Retina (tissue), 1 donor: Measurements from ENCODE around the gene TRIO.

Experiments
- DNase-seq: peaks from one replicate; pipeline ENCODE4 v3.0.0-alpha.2; 2016

TRIO gene

GRCh38 chr5:14341571-14342230 lies 198.6 kb downstream of the TRIO start:
- no peak for DNase-seq

- no peak for DNase-seq
These were observed 199.2 kb downstream of the TRIO start for GRCh38 chr5:14342306-14342705.

- no peak for DNase-seq
These were observed 200.2 kb downstream of the TRIO start for GRCh38 chr5:14343376-14343775.

GRCh38 chr5:14347522-14347921 lies 204.4 kb downstream of the TRIO start:
- DNase-seq, result no peak

- DNase-seq, result no peak
These were observed 205.0 kb downstream of the TRIO start for GRCh38 chr5:14348142-14348541.

- DNase-seq, result no peak
These were observed 205.9 kb downstream of the TRIO start for GRCh38 chr5:14349029-14349428.

- DNase-seq, result no peak
These were observed 208.0 kb downstream of the TRIO start for GRCh38 chr5:14351086-14351661.

- peak; percentile 75 for DNase-seq
These were observed 208.9 kb downstream of the TRIO start for GRCh38 chr5:14351845-14352712.

- no peak for DNase-seq
These were observed 210.8 kb downstream of the TRIO start for GRCh38 chr5:14353726-14354474.

GRCh38 chr5:14355391-14355790 lies 212.2 kb downstream of the TRIO start:
- no peak for DNase-seq

GRCh38 chr5:14356305-14356704 lies 213.2 kb downstream of the TRIO start:
- no peak for DNase-seq

- DNase-seq, result peak; percentile 49
These were observed 214.3 kb downstream of the TRIO start for GRCh38 chr5:14357441-14357840.

- peak; percentile 67 for DNase-seq
These were observed 214.7 kb downstream of the TRIO start for GRCh38 chr5:14357851-14358250.

- DNase-seq, result no peak
These were observed 215.4 kb downstream of the TRIO start for GRCh38 chr5:14358536-14358935.

- DNase-seq, result no peak
These were observed 216.2 kb downstream of the TRIO start for GRCh38 chr5:14359069-14360043.

GRCh38 chr5:14362491-14362890 lies 219.3 kb downstream of the TRIO start:
- no peak for DNase-seq

GRCh38 chr5:14364096-14364495 lies 221.0 kb downstream of the TRIO start:
- DNase-seq, result no peak

GRCh38 chr5:14364576-14365472 lies 221.7 kb downstream of the TRIO start:
- DNase-seq, result no peak

- DNase-seq, result no peak
These were observed 222.8 kb downstream of the TRIO start for GRCh38 chr5:14365831-14366430.

GRCh38 chr5:14366763-14367162 lies 223.6 kb downstream of the TRIO start:
- DNase-seq, result no peak
